WTC11 (cell line): ENCODE measurements around the gene RFPL3. TPM values are rescaled to one million over a fixed set of nuclear protein-coding genes. Genes with fewer than 3 reads are reported as not detected.

Source experiments
- ATAC-seq: fragments of 200-7000 bp; cut with Tn5 transposase; 2 replicates; pipeline ENCODE4 v1.10.0; 2021; ENCODE audit warnings: mild to moderate bottlenecking, moderate library complexity
- CTCF ChIA-PET: fragments of 300-600 bp; sonication (Branson Sonifier 250); formaldehyde crosslinking; loops from one replicate; lab custom pipeline; 2021; ENCODE audit warnings: antibody characterized with exemption; lab: Charles Lee
- POLR2A ChIA-PET: fragments of 350-600 bp; sonication (Branson Sonifier 250); formaldehyde crosslinking; loops from one replicate; lab custom pipeline; 2021; ENCODE audit warnings: antibody characterized with exemption; lab: Charles Lee
- DNase-seq: peaks from one replicate; pipeline ENCODE4 v3.0.0; 2021; ENCODE audit warnings: low spot score
- H3K27ac Mint-ChIP-seq: 2 replicates; pipeline ENCODE4 v1.8.0; 2021; ENCODE audit warnings: mixed read lengths
- H3K27me3 Mint-ChIP-seq: 2 replicates; pipeline ENCODE4 v1.8.0; 2021; ENCODE audit warnings: low read depth, mild to moderate bottlenecking, moderate library complexity, mixed read lengths
- H3K36me3 Mint-ChIP-seq: 2 replicates; pipeline ENCODE4 v1.8.0; 2021; ENCODE audit warnings: mixed read lengths
- H3K4me1 Mint-ChIP-seq: 2 replicates; pipeline ENCODE4 v1.8.0; 2022; ENCODE audit warnings: mixed read lengths
- H3K4me3 Mint-ChIP-seq: 2 replicates; pipeline ENCODE4 v1.8.0; 2021; ENCODE audit warnings: mild to moderate bottlenecking, moderate library complexity, mixed read lengths
- H3K9me3 Mint-ChIP-seq: 2 replicates; pipeline ENCODE4 v1.8.0; 2021; ENCODE audit warnings: mixed read lengths
- CREM ChIP-seq: sonication (generic); formaldehyde crosslinking; IDR thresholded peaks from 2 replicates; pipeline ENCODE4 v1.8.1; 2022; ENCODE audit warnings: mild to moderate bottlenecking, missing genetic modification reagents, moderate library complexity
- HMGXB4 ChIP-seq: sonication (generic); formaldehyde crosslinking; IDR thresholded peaks from 2 replicates; pipeline ENCODE4 v1.8.1; 2023; ENCODE audit warnings: mild to moderate bottlenecking, moderate library complexity, missing genetic modification reagents
- IRF2 ChIP-seq: sonication (generic); formaldehyde crosslinking; IDR thresholded peaks from 2 replicates; pipeline ENCODE4 v1.8.0; 2022; ENCODE audit warnings: low read depth, missing genetic modification reagents, borderline replicate concordance
- MXD4 ChIP-seq: fragments of 250-450 bp; sonication (Bioruptor Pico); IDR thresholded peaks from 2 replicates; pipeline ENCODE4 v1.8.0; 2021; ENCODE audit warnings: mild to moderate bottlenecking, moderate library complexity, borderline replicate concordance
- PRDM15 ChIP-seq: sonication (generic); formaldehyde crosslinking; IDR thresholded peaks from 2 replicates; pipeline ENCODE4 v1.8.0; 2022; ENCODE audit warnings: missing genetic modification reagents
- SP1 ChIP-seq: sonication (generic); formaldehyde crosslinking; conservative IDR thresholded peaks from 2 replicates; pipeline ENCODE4 v1.8.1; 2022; ENCODE audit warnings: missing genetic modification reagents
- USF2 ChIP-seq: sonication (generic); formaldehyde crosslinking; IDR thresholded peaks from 2 replicates; pipeline ENCODE4 v1.8.1; 2023; ENCODE audit warnings: mild to moderate bottlenecking, missing genetic modification reagents, moderate library complexity
- ZMAT4 ChIP-seq: fragments of 250-450 bp; sonication (Bioruptor Pico); IDR thresholded peaks from 2 replicates; pipeline ENCODE4 v1.9.0; 2021; ENCODE audit warnings: mild to moderate bottlenecking
- ZNF219 ChIP-seq: sonication (generic); formaldehyde crosslinking; IDR thresholded peaks from 2 replicates; pipeline ENCODE4 v1.8.0; 2023; ENCODE audit warnings: missing genetic modification reagents, mild to moderate bottlenecking, borderline replicate concordance
- ZNF263 ChIP-seq: sonication (generic); formaldehyde crosslinking; IDR thresholded peaks from 2 replicates; pipeline ENCODE4 v1.8.1; 2022; ENCODE audit warnings: low read depth, mild to moderate bottlenecking, moderate library complexity, missing genetic modification reagents
- ZNF281 ChIP-seq: sonication (generic); formaldehyde crosslinking; IDR thresholded peaks from 2 replicates; pipeline ENCODE4 v1.8.0; 2023; ENCODE audit warnings: mild to moderate bottlenecking, missing genetic modification reagents
- ZNF416 ChIP-seq: fragments of 250-450 bp; sonication (Bioruptor Pico); IDR thresholded peaks from 2 replicates; pipeline ENCODE4 v1.9.0; 2021; ENCODE audit warnings: mild to moderate bottlenecking, inconsistent platforms
- ZNF425 ChIP-seq: fragments of 250-450 bp; sonication (Bioruptor Pico); conservative IDR thresholded peaks from 2 replicates; pipeline ENCODE4 v1.9.0; 2021; ENCODE audit warnings: mild to moderate bottlenecking
- ZNF512 ChIP-seq: sonication (generic); formaldehyde crosslinking; IDR thresholded peaks from 2 replicates; pipeline ENCODE4 v1.8.1; 2022; ENCODE audit warnings: missing genetic modification reagents, borderline replicate concordance
- ZNF532 ChIP-seq: fragments of 250-450 bp; sonication (Bioruptor Pico); IDR thresholded peaks from 2 replicates; pipeline ENCODE4 v1.9.0; 2021; ENCODE audit warnings: mild to moderate bottlenecking, borderline replicate concordance
- total RNA-seq: library from RNA; stranded (reverse); gene quantifications from 3 replicates; pipeline ENCODE4 v1.2.3, GENCODE V29; 2021

The RFPL3 gene
- total RNA-seq, 1 experiment from 2014 or later, result not detected

GRCh38 chr22:32327596-32328171, 30.0 kb upstream of the RFPL3 start (continued):
- TF ChIP-seq ZNF425 (CRISPR knock-in tag), result no peak

- H3K27ac Mint-ChIP-seq, result no peak overlapping the region
- DNase-seq, result no peak
- ChIA-PET POLR2A (no interaction called here), CTCF (no interaction called here)
- no peak overlapping the region for H3K4me3 Mint-ChIP-seq
- H3K27me3 Mint-ChIP-seq, result no peaks in the 10 kb centered on the region; the same call in 1 of the 2 replicates
- peaks cover 26% of the 10 kb centered on the region for H3K4me1 Mint-ChIP-seq
- ATAC-seq, result no peak
- H3K9me3 Mint-ChIP-seq, result peaks cover 13% of the 10 kb centered on the region
- peaks cover 11% of the 10 kb centered on the region for H3K36me3 Mint-ChIP-seq
- TF ChIP-seq SP1 (CRISPR knock-in tag), result no peak
- TF ChIP-seq ZNF281 (CRISPR knock-in tag), result no peak
- TF ChIP-seq ZNF416 (CRISPR knock-in tag), result no peak
- no peak for TF ChIP-seq ZNF219 (CRISPR knock-in tag)
- no peak for TF ChIP-seq MXD4 (CRISPR knock-in tag)
- TF ChIP-seq USF2, result no peak
- no peak for TF ChIP-seq IRF2 (CRISPR knock-in tag)
- no peak for TF ChIP-seq ZNF512 (CRISPR knock-in tag)
- TF ChIP-seq ZMAT4, result no peak
- no peak for TF ChIP-seq HMGXB4 (CRISPR knock-in tag)
- no peak for TF ChIP-seq CREM
- no peak for TF ChIP-seq PRDM15 (CRISPR knock-in tag)
- no peak for TF ChIP-seq ZNF532 (CRISPR knock-in tag)
- no peak for TF ChIP-seq ZNF263
These were observed 29.1 kb upstream of the RFPL3 start for GRCh38 chr22:32328306-32329201.
